ENCODE measurements around the gene ADGRL3. TPM values are rescaled to one million over a fixed set of nuclear protein-coding genes. Genes with fewer than 3 reads are reported as not detected.

ADGRL3 gene
- total RNA-seq, 1 donor from 2014 or later, result not detected

DNA sequence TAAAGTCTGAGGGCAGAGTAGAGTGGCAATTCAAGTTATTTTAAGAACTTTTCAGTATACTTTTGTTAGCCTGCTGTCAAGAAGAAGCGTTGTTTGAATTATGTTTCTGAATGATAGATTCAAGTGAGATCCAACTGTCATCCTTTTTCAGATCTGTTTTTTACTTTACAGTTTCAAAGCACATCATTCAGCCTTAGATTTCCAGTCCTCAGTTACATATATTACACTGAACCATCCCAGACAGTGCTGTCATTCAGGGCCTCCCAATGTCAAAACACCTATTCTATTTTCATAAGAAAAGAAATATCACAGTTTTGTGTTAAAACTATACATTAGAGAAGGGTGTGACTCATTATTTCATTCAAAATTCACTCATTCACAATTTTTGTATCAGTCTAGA, 856.9 kb downstream of the ADGRL3 start:
- Mint-ChIP-seq H3K27ac (no peak overlapping the region), H3K36me3 (ENCODE audit: low read depth) (no peaks in the 10 kb centered on the region), H3K9me3 (peaks cover 1% of the 10 kb centered on the region), H3K27me3 (no peaks in the 10 kb centered on the region), H3K4me3 (no peak overlapping the region), H3K4me1 (no peaks in the 10 kb centered on the region)
- DNase-seq, result no peak
- no peak for ATAC-seq (ENCODE audit: low read depth)
- CTCF ChIA-PET, result no interaction called here
- intact Hi-C loops (cut with micrococcal nuclease), result no loop called here
- TF ChIP-seq, protein P1, sequence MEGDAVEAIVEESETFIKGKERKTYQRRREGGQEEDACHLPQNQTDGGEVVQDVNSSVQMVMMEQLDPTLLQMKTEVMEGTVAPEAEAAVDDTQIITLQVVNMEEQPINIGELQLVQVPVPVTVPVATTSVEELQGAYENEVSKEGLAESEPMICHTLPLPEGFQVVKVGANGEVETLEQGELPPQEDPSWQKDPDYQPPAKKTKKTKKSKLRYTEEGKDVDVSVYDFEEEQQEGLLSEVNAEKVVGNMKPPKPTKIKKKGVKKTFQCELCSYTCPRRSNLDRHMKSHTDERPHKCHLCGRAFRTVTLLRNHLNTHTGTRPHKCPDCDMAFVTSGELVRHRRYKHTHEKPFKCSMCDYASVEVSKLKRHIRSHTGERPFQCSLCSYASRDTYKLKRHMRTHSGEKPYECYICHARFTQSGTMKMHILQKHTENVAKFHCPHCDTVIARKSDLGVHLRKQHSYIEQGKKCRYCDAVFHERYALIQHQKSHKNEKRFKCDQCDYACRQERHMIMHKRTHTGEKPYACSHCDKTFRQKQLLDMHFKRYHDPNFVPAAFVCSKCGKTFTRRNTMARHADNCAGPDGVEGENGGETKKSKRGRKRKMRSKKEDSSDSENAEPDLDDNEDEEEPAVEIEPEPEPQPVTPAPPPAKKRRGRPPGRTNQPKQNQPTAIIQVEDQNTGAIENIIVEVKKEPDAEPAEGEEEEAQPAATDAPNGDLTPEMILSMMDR (IDR thresholded peaks at IDR 0.05), result no peak
- POLR2A ChIA-PET, result no interaction called here

DNA sequence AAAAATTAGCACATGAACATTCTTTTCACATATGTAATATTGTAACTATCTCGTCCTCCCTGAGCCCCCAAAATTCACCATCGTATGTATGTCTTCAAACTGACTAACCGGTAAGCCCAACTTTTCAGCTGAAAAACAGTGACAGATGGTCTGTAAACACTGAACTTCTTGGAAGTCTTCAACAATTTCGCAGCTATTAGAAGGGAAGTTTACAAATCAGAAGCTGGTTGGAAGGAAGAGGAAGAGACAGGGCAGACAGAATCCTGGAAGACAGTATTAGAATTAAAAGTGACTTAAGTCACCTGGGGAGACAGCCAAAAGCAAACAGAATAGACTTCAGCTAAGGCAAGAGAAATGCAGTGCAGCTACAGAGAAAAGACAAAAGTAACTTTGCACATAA, 858.4 kb downstream of the ADGRL3 start:
- no peak for ATAC-seq (ENCODE audit: low read depth)
- H3K4me3 Mint-ChIP-seq, result no peak overlapping the region
- peaks cover 6% of the 10 kb centered on the region for H3K9me3 Mint-ChIP-seq
- no peaks in the 10 kb centered on the region for H3K36me3 Mint-ChIP-seq (ENCODE audit: low read depth)
- no peaks in the 10 kb centered on the region for H3K27me3 Mint-ChIP-seq
- ChIA-PET CTCF (no interaction called here), POLR2A (no interaction called here)
- no peak overlapping the region for H3K27ac Mint-ChIP-seq
- H3K4me1 Mint-ChIP-seq, result no peaks in the 10 kb centered on the region
- TF ChIP-seq, protein P1 (IDR thresholded peaks at IDR 0.05), result no peak
- intact Hi-C loops (cut with micrococcal nuclease), result no loop called here
- DNase-seq, result no peak

DNA sequence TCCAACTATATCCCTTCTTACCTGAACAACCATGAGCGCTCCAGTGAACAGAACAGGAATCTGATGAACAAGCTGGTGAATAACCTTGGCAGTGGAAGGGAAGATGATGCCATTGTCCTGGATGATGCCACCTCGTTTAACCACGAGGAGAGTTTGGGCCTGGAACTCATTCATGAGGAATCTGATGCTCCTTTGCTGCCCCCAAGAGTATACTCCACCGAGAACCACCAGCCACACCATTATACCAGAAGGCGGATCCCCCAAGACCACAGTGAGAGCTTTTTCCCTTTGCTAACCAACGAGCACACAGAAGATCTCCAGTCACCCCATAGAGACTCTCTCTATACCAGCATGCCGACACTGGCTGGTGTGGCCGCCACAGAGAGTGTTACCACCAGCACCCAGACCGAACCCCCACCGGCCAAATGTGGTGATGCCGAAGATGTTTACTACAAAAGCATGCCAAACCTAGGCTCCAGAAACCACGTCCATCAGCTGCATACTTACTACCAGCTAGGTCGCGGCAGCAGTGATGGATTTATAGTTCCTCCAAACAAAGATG, 870.2 kb downstream of the ADGRL3 start:
- H3K27me3 Mint-ChIP-seq, result no peaks in the 10 kb centered on the region
- no peaks in the 10 kb centered on the region for H3K36me3 Mint-ChIP-seq (ENCODE audit: low read depth)
- TF ChIP-seq, protein P1 (IDR thresholded peaks at IDR 0.05), result no peak

DNA sequence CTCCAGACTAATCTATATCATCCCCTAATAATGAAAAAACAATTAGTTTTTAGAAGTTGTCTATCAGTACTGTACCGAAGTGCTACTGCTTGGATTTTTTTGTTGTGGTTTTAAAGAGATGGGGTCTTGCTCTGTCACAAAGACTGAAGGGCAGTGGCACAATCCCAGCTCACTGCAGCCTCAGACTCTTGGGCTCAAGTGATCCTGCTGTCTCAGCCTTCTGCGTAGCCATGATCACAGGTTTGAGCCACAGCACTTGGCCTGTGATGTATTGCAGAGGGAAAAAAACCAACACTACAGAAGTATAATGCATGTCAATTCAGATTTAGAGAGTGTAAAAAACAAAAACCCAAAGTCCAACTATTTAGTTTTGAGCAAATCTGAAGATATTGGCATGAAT, 875.0 kb downstream of the ADGRL3 start:
- DNase-seq, result no peak
- Mint-ChIP-seq H3K36me3 (ENCODE audit: low read depth) (no peaks in the 10 kb centered on the region), H3K27ac (no peak overlapping the region), H3K4me1 (no peaks in the 10 kb centered on the region), H3K27me3 (no peaks in the 10 kb centered on the region), H3K4me3 (no peak overlapping the region), H3K9me3 (peaks cover 7% of the 10 kb centered on the region)
- intact Hi-C loops (cut with micrococcal nuclease), result no loop called here
- TF ChIP-seq, protein P1 (IDR thresholded peaks at IDR 0.05), result no peak
- no peak for ATAC-seq (ENCODE audit: low read depth)
- ChIA-PET POLR2A (no interaction called here), CTCF (no interaction called here)

More for the DNA sequence above, 870.2 kb downstream of the ADGRL3 start:
- Mint-ChIP-seq H3K4me1 (no peaks in the 10 kb centered on the region), H3K4me3 (no peak overlapping the region), H3K27ac (no peak overlapping the region), H3K9me3 (peaks cover 7% of the 10 kb centered on the region)
- intact Hi-C loops (cut with micrococcal nuclease), result no loop called here
- ATAC-seq (ENCODE audit: low read depth) (no peak), DNase-seq (no peak)
- POLR2A ChIA-PET, result no interaction called here
- CTCF ChIA-PET, result no interaction called here

DNA sequence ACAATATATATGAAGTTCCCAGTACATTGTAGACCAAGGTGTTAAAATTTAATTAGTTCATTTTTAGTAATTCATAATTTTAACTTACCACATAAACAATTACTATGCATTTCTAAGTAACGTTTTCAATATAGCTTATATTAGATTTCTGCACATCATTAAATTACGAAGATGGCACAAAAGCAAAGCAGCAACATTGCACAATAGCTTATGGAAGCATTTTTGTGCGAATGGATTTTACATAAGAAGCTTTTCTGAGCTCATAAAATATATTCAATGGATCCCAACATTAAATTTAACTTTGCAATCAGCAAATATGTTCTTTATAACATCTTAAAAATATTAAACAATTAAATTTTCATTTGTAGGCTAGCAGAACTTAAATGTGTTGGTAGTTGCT, 875.4 kb downstream of the ADGRL3 start:
- H3K9me3 Mint-ChIP-seq, result peaks cover 4% of the 10 kb centered on the region
- TF ChIP-seq, protein P1 (IDR thresholded peaks at IDR 0.05), result no peak
- intact Hi-C loops (cut with micrococcal nuclease), result no loop called here
- no peaks in the 10 kb centered on the region for H3K36me3 Mint-ChIP-seq (ENCODE audit: low read depth)
- H3K27ac Mint-ChIP-seq, result no peak overlapping the region
- CTCF ChIA-PET, result no interaction called here
- no peak for ATAC-seq (ENCODE audit: low read depth)
- POLR2A ChIA-PET, result no interaction called here
- H3K4me1 Mint-ChIP-seq, result no peaks in the 10 kb centered on the region
- no peaks in the 10 kb centered on the region for H3K27me3 Mint-ChIP-seq
- no peak for DNase-seq
- no peak overlapping the region for H3K4me3 Mint-ChIP-seq
